GM19193 (cell line): ENCODE measurements around the gene CFAP52.

Source experiments
- POLR2A ChIP-seq: IDR thresholded peaks from 4 replicates; pipeline ENCODE4 v1.6.1; 2011; ENCODE audit not compliant: insufficient read depth, insufficient read length; ENCODE audit errors: extremely low read depth

The CFAP52 gene

DNA sequence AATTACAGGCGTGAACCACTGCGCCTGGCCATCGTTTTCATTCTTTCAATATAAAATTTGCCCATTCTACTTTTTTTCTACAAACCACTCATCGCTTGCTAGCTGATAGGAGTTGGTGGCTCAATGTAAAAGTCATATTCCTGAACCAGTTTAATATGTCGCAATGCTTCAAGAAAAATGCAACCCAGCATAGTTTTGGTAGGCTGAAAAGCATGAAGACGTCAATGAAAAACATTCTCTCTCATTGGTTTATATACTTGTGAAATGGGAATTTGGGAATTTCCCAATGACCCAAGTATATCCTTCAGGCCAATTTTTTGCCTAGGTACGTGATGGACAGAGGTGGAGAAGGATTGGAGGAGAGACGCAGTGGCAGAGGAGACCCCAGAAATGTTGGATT is 95.8 kb downstream of the CFAP52 start:
- TF ChIP-seq POLR2A, result no peak

- TF ChIP-seq POLR2A, result no peak
Observed at GRCh38 chr17:9672691-9673090, 96.2 kb downstream of the CFAP52 start.

DNA sequence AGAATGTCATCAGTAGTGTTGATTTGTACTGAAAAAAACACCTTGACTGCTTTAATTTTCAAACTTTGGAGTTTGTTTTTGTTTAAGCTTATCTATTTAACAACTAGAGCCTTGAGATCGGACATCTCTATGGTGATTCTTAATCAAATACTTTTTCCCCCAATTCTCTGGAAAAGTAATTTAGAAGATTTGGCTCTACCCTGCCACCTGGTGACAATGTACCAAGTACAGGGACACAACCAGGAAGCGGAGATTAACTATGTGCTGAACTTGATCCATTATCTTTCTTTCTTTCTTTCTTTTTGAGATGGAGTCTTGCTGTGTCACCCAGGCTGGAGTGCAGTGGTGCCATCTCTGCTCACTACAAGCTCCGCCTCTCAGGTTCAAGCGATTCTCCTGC is 99.6 kb downstream of the CFAP52 start:
- TF ChIP-seq POLR2A, result no peak

GRCh38 chr17:9676820-9677310 is 100.4 kb downstream of the CFAP52 start:
- no peak for TF ChIP-seq POLR2A

DNA sequence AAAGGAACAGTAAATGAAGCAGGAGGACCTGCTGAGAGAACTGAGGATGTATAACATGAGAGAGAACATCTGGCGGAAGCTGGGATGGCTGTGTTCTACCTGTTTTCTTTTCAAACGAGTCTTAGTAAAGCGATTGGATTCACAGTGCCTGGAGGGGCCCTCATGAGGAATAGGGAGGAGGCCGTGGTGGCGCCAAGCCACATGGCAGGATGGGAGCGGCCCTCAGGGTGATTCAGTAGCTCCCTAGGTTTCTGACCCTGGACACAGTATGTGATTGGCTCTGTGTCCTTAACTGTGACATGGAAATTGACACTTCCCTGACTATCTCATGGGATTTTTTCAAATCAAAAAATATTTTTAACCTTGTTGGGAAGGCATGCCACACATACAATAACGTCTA is 101.0 kb downstream of the CFAP52 start:
- no peak for TF ChIP-seq POLR2A

- no peak for TF ChIP-seq POLR2A
Observed at GRCh38 chr17:9677896-9678295, 101.5 kb downstream of the CFAP52 start.

DNA sequence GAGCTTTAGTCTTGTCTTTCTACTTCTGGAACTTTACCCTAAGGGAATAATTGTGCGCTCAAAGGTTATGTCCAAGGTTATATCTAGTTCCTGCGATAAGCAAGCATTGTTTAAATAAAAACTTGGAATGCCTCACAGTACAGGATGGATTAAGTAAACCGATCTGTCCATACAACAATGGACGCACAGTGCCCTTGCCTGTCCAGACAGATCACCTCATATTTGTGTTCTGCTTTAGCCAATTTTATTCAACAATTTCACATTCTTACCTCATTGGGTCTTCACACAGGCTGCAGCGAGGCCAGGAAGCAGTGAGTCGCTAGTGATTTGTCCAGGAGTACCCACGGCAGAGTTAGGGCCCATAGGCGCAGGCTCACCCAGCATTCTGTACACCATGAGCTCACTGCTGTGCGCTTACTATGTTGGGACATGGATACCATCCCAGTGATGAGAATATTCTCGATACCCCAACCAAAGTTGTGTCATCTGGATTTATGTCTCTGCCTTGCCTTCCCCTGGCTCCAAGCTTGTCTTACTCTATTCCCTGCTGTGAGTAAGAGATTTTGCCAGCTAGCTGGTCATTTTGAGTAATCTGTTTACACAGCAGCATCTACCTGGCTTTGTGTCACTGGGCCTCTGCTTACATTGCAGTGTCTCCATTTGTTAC is 108.6 kb downstream of the CFAP52 start:
- TF ChIP-seq POLR2A, result no peak
